SK-N-SH treated with all-trans-retinoic acid at 6 μM for 48 hours (cell line): ENCODE measurements around the gene R3HDM2.

Experiments
- ATAC-seq: fragments of 200-7000 bp; cut with Tn5 transposase; 3 replicates; pipeline ENCODE4 v1.9.1; 2020; ENCODE audit warnings: mild to moderate bottlenecking, moderate library complexity
- ARNTL ChIP-seq: fragments of 450-650 bp; formaldehyde crosslinking; IDR thresholded peaks from 2 replicates; pipeline ENCODE4 v1.5.0; 2020; ENCODE audit warnings: low read depth, mild to moderate bottlenecking, moderate library complexity, borderline replicate concordance
- BACH2 ChIP-seq: fragments of 250-450 bp; sonication (Bioruptor Pico); IDR thresholded peaks from 2 replicates; pipeline ENCODE4 v1.9.0; 2021; ENCODE audit warnings: mild to moderate bottlenecking, borderline replicate concordance
- CSDC2 ChIP-seq: fragments of 250-450 bp; sonication (Bioruptor Pico); IDR thresholded peaks from 2 replicates; pipeline ENCODE4 v1.5.0; 2020; ENCODE audit warnings: mild to moderate bottlenecking, moderate library complexity
- ESRRG ChIP-seq: fragments of 250-450 bp; sonication (Bioruptor Pico); IDR thresholded peaks from 2 replicates; pipeline ENCODE4 v1.6.1; 2021; ENCODE audit warnings: mild to moderate bottlenecking
- GLIS3 ChIP-seq: fragments of 250-450 bp; sonication (Bioruptor Pico); IDR thresholded peaks from 2 replicates; pipeline ENCODE4 v1.5.0; 2020; ENCODE audit warnings: mild to moderate bottlenecking, moderate library complexity
- ISL1 ChIP-seq: fragments of 250-450 bp; sonication (Bioruptor Pico); IDR thresholded peaks from 2 replicates; pipeline ENCODE4 v2.1.2; 2022; ENCODE audit warnings: mild to moderate bottlenecking, moderate library complexity
- OSR1 ChIP-seq: fragments of 250-450 bp; sonication (Bioruptor Pico); IDR thresholded peaks from 2 replicates; pipeline ENCODE4 v1.8.0; 2022; ENCODE audit warnings: moderate library complexity, mild to moderate bottlenecking, inconsistent platforms
- PATZ1 ChIP-seq: fragments of 250-450 bp; sonication (Bioruptor Pico); IDR thresholded peaks from 2 replicates; pipeline ENCODE4 v1.8.0; 2020; ENCODE audit warnings: mild to moderate bottlenecking, moderate library complexity, borderline replicate concordance
- PPARA ChIP-seq: fragments of 250-450 bp; sonication (Bioruptor Pico); IDR thresholded peaks from 2 replicates; pipeline ENCODE4 v1.5.0; 2020; ENCODE audit warnings: mild to moderate bottlenecking, borderline replicate concordance
- RARB ChIP-seq: fragments of 250-450 bp; sonication (Bioruptor Pico); IDR thresholded peaks from 2 replicates; pipeline ENCODE4 v1.8.0; 2021; ENCODE audit warnings: mild to moderate bottlenecking, moderate library complexity
- SNAI2 ChIP-seq: fragments of 250-450 bp; sonication (Bioruptor Pico); IDR thresholded peaks from 2 replicates; pipeline ENCODE4 v1.5.0; 2020; ENCODE audit warnings: mild to moderate bottlenecking, moderate library complexity
- TOX ChIP-seq: fragments of 250-450 bp; sonication (Bioruptor Pico); IDR thresholded peaks from 2 replicates; pipeline ENCODE4 v1.8.0; 2021; ENCODE audit warnings: mild to moderate bottlenecking, moderate library complexity, borderline replicate concordance
- ZC3H10 ChIP-seq: fragments of 250-450 bp; sonication (Bioruptor Pico); IDR thresholded peaks from 2 replicates; pipeline ENCODE4 v1.5.1; 2021; ENCODE audit warnings: mild to moderate bottlenecking, moderate library complexity
- ZFP3 ChIP-seq: fragments of 250-450 bp; sonication (Bioruptor Pico); IDR thresholded peaks from 2 replicates; pipeline ENCODE4 v1.5.0; 2020; ENCODE audit warnings: mild to moderate bottlenecking, moderate library complexity
- ZFP30 ChIP-seq: fragments of 450-650 bp; formaldehyde crosslinking; IDR thresholded peaks from 2 replicates; pipeline ENCODE4 v1.5.0; 2022; ENCODE audit warnings: mild to moderate bottlenecking, moderate library complexity
- ZNF8 ChIP-seq: fragments of 450-650 bp; formaldehyde crosslinking; IDR thresholded peaks from 2 replicates; pipeline ENCODE4 v1.5.0; 2020; ENCODE audit warnings: mild to moderate bottlenecking, moderate library complexity
- TF ChIP-seq, protein P1 (sequence below): fragments of 250-450 bp; sonication (Bioruptor Pico); IDR thresholded peaks from 2 replicates; pipeline ENCODE4 v1.8.0; 2021; ENCODE audit warnings: low read depth, mild to moderate bottlenecking, moderate library complexity, borderline replicate concordance
- TF ChIP-seq, protein P2 (sequence below): fragments of 250-450 bp; sonication (Bioruptor Pico); IDR thresholded peaks from 2 replicates; pipeline ENCODE4 v1.5.1; 2021; ENCODE audit warnings: mild to moderate bottlenecking, moderate library complexity
- TF ChIP-seq, protein P3 (sequence below): fragments of 250-450 bp; sonication (Bioruptor Pico); IDR thresholded peaks from 2 replicates; pipeline ENCODE4 v1.5.0; 2020; ENCODE audit warnings: mild to moderate bottlenecking, moderate library complexity

Gene R3HDM2

GRCh38 chr12:57465747-57466505, 35.1 kb upstream of the R3HDM2 start:
- no peak for ATAC-seq
- TF ChIP-seq SNAI2 (CRISPR knock-in tag) (no peak), GLIS3 (CRISPR knock-in tag) (no peak), RARB (CRISPR knock-in tag) (no peak), BACH2 (CRISPR knock-in tag) (no peak), ZC3H10 (no peak), ISL1 (CRISPR knock-in tag) (no peak), CSDC2 (CRISPR knock-in tag) (no peak), ZFP3 (CRISPR knock-in tag) (no peak), ESRRG (CRISPR knock-in tag) (no peak), ARNTL (no peak), ZNF8 (CRISPR knock-in tag) (no peak), OSR1 (CRISPR knock-in tag) (no peak), TOX (CRISPR knock-in tag) (no peak), PATZ1 (no peak)
- TF ChIP-seq, protein P1, sequence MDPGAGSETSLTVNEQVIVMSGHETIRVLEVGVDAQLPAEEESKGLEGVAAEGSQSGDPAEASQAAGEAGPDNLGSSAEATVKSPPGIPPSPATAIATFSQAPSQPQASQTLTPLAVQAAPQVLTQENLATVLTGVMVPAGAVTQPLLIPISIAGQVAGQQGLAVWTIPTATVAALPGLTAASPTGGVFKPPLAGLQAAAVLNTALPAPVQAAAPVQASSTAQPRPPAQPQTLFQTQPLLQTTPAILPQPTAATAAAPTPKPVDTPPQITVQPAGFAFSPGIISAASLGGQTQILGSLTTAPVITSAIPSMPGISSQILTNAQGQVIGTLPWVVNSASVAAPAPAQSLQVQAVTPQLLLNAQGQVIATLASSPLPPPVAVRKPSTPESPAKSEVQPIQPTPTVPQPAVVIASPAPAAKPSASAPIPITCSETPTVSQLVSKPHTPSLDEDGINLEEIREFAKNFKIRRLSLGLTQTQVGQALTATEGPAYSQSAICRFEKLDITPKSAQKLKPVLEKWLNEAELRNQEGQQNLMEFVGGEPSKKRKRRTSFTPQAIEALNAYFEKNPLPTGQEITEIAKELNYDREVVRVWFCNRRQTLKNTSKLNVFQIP: no peak
- TF ChIP-seq, protein P2, sequence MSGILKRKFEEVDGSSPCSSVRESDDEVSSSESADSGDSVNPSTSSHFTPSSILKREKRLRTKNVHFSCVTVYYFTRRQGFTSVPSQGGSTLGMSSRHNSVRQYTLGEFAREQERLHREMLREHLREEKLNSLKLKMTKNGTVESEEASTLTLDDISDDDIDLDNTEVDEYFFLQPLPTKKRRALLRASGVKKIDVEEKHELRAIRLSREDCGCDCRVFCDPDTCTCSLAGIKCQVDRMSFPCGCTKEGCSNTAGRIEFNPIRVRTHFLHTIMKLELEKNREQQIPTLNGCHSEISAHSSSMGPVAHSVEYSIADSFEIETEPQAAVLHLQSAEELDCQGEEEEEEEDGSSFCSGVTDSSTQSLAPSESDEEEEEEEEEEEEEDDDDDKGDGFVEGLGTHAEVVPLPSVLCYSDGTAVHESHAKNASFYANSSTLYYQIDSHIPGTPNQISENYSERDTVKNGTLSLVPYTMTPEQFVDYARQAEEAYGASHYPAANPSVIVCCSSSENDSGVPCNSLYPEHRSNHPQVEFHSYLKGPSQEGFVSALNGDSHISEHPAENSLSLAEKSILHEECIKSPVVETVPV (CRISPR knock-in tag): no peak
- TF ChIP-seq, protein P3, sequence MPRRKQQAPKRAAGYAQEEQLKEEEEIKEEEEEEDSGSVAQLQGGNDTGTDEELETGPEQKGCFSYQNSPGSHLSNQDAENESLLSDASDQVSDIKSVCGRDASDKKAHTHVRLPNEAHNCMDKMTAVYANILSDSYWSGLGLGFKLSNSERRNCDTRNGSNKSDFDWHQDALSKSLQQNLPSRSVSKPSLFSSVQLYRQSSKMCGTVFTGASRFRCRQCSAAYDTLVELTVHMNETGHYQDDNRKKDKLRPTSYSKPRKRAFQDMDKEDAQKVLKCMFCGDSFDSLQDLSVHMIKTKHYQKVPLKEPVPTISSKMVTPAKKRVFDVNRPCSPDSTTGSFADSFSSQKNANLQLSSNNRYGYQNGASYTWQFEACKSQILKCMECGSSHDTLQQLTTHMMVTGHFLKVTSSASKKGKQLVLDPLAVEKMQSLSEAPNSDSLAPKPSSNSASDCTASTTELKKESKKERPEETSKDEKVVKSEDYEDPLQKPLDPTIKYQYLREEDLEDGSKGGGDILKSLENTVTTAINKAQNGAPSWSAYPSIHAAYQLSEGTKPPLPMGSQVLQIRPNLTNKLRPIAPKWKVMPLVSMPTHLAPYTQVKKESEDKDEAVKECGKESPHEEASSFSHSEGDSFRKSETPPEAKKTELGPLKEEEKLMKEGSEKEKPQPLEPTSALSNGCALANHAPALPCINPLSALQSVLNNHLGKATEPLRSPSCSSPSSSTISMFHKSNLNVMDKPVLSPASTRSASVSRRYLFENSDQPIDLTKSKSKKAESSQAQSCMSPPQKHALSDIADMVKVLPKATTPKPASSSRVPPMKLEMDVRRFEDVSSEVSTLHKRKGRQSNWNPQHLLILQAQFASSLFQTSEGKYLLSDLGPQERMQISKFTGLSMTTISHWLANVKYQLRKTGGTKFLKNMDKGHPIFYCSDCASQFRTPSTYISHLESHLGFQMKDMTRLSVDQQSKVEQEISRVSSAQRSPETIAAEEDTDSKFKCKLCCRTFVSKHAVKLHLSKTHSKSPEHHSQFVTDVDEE (CRISPR knock-in tag): no peak
- TF ChIP-seq, all 23 proteins: peak for 0

- TF ChIP-seq ZC3H10 (no peak), PPARA (CRISPR knock-in tag) (no peak), CSDC2 (CRISPR knock-in tag) (no peak), RARB (CRISPR knock-in tag) (no peak), TOX (CRISPR knock-in tag) (no peak), ZNF8 (CRISPR knock-in tag) (no peak), OSR1 (CRISPR knock-in tag) (no peak), PATZ1 (no peak), ZFP30 (CRISPR knock-in tag) (no peak), ZFP3 (CRISPR knock-in tag) (no peak), SNAI2 (CRISPR knock-in tag) (no peak)
- TF ChIP-seq, protein P1: no peak
- no peak for ATAC-seq
These were observed 34.3 kb upstream of the R3HDM2 start for GRCh38 chr12:57465030-57465746.
